22Rv1 (cell line): ENCODE data around the gene ADGRA1.

Experiments
- ZFX ChIP-seq: fragments of 450-650 bp; IDR thresholded peaks from 2 replicates; pipeline ENCODE4 v1.6.1; 2017; ENCODE audit warnings: antibody characterized with exemption, borderline replicate concordance
- TF ChIP-seq, protein P1 (sequence below): fragments of 450-650 bp; IDR thresholded peaks from 2 replicates; pipeline ENCODE4 v1.5.1; 2017; ENCODE audit warnings: mild to moderate bottlenecking

DNA sequence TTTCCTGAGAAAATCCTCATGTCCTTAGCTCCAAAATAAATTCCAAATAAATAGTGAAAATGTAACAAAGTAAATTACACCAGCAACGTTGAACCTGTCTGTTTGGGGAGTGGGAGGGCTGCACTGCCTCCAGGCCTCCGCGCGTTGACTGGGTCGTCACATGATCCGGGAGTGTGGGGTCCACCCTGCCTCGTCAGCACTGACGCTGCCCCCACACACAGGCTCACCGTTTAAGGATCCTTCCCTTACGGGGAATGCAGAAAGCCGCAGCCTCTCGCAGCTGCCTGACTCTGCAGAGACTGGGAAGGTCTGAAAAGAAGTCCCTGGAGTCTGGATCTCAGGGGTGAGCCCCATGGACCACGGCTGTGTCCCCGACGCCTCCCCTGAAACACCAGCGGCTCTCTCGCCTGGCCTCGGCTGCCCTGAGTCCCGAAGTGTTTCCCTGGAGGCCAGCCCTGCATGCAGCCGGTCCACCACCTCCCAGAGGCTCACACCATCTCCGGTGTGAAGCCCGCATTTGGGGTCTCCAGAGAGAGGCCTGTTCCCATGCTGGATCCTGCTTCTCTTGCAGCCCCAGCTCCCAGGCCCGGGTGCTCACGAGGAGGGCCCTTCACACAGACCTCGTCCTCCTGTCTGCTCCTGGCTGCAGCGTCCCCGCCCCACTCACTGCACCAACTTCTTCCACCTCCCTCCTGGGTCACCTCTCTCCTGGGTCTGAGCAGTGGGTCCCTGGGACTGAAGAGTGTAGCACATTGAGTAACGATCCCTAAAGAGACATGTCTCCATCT, 49.5 kb upstream of the ADGRA1 start:
- TF ChIP-seq, protein P1, sequence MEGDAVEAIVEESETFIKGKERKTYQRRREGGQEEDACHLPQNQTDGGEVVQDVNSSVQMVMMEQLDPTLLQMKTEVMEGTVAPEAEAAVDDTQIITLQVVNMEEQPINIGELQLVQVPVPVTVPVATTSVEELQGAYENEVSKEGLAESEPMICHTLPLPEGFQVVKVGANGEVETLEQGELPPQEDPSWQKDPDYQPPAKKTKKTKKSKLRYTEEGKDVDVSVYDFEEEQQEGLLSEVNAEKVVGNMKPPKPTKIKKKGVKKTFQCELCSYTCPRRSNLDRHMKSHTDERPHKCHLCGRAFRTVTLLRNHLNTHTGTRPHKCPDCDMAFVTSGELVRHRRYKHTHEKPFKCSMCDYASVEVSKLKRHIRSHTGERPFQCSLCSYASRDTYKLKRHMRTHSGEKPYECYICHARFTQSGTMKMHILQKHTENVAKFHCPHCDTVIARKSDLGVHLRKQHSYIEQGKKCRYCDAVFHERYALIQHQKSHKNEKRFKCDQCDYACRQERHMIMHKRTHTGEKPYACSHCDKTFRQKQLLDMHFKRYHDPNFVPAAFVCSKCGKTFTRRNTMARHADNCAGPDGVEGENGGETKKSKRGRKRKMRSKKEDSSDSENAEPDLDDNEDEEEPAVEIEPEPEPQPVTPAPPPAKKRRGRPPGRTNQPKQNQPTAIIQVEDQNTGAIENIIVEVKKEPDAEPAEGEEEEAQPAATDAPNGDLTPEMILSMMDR: no peak
- TF ChIP-seq ZFX: no peak
